Activated naive CD8-positive, alpha-beta T cell treated with anti-CD3 and anti-CD28 coated beads, Interleukin-2, amount 50 U/mL, for 16 hours (primary cell): ENCODE data around the gene ZNF740.
"Not testable (repeated sequence)": the region's sequence is repeated elsewhere in the genome, so short reads cannot be mapped to it uniquely, and the experiment has no call there.

Experiments used
- DNase-seq: peaks from one replicate; pipeline ENCODE4 v3.0.0-alpha.2; 2020; ENCODE audit warnings: low read depth, low spot score

Gene ZNF740

GRCh38 chr12:53180220-53180930 is at the start of gene ZNF740, which contains the start of gene CSAD:
Gene ZNF740, plus strand, starts transcription at chr12:53180722. Its CDS starts 1,262 bp downstream, at chr12:53181984.
Gene CSAD, minus strand, starts transcription at chr12:53180925. Its CDS starts 7,455 bp downstream, at chr12:53173470.
- peak; percentile 97 for DNase-seq

DNA sequence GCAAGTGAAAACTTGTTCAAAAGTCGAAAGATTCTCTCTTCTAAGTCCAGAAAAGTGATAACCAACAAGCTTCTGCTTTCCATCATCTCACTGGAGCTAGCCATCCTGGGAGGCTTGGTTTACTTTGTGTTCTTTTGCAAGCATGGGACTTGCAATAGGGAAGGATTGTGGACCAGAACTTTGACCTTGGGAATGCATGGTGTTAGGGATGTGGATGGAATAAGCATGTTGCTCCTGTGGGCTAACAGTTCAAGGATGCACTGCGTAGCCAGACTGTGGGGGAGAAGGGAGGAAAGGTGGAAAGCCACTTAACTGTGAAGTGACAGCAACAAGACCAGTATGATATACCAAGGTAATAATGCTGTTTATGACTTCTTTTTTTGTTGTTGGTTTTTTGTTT is 48.7 kb upstream of the ZNF740 start:
- no peak for DNase-seq

DNA sequence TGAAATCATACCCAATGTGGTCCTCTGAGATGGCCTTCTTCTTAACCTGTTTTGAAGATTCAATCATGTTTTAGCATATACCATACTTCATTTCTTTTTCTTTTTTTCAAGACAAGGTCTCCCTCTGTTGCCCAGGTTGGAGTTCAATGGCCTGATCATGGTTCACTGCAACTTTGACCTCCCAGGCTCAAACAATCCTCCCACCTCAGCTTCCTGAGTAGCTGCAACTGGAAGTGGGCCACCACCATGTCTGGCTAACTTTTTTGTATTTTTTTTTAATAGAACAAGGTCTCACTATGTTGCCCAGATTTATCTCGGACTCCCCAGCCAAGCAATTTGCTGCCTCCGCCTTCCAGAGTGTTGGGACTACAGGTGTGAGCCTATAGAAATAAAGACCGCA is 46.8 kb upstream of the ZNF740 start:
- DNase-seq = no peak

DNA sequence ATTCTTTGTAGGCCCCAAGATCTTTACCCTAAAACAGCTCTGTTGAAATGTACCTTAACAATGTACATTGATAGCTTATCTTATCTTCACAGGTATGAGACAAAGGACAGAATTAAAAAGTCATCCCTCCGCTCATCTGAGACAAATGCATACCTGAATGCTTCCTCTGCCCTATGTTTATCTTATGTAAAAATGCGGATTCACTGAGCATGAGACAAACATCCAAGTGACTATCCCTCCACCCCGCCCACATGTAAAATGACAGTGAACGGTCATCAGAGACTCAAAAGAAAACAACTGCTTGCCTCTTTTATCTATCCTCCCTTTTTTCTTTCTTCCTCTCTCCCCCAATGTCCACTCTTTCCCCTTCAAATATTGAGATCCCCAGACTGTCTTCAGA is 37.2 kb upstream of the ZNF740 start:
- no peak for DNase-seq

GRCh38 chr12:53145383-53146260 is 34.9 kb upstream of the ZNF740 start:
- no peak for DNase-seq

- DNase-seq = no peak
These were observed 33.3 kb upstream of the ZNF740 start for GRCh38 chr12:53147181-53147580.

- DNase-seq = no peak
These were observed 32.9 kb upstream of the ZNF740 start for GRCh38 chr12:53147653-53148052.

DNA sequence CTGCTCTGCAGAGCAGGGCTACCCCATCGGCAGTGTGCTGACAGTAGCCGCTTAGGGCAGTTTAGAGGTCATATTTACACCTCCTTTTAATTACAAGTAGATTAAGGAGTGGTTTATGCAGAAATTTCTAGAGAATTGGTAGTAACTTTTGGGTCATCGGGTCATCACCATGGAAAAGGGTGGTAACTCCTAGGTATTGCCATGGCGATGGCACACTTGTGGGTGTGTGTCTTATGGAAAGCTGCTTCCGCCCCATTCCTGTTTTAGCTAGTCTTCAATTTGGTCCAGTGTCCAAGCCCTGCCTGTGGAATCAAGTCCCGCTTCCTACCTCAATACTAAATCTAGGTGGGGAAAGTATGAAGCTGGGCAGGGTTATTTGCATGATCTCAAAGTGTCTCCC is 29.5 kb upstream of the ZNF740 start:
- DNase-seq = no peak

DNA sequence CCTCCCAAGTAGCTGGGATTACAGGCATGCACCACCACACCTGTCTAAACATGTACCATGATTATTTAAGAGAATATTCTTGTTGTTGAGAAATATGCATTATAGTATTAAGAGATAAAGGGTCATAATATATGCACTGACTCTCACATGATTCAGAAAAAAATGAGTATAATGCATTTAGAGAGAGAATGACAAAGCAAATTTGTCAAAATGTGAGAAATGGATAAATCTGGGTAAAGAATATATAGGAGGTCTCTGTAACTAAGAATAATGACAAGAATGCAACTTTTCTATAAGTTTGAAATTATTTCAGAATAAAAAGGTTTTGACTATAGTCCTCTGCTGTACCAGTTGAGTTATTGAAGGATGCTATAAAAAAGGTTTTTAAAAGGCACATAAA is 28.1 kb upstream of the ZNF740 start:
- DNase-seq = no peak

- peak; percentile 85 for DNase-seq
These were observed 21.2 kb upstream of the ZNF740 start for GRCh38 chr12:53159195-53159839.

DNA sequence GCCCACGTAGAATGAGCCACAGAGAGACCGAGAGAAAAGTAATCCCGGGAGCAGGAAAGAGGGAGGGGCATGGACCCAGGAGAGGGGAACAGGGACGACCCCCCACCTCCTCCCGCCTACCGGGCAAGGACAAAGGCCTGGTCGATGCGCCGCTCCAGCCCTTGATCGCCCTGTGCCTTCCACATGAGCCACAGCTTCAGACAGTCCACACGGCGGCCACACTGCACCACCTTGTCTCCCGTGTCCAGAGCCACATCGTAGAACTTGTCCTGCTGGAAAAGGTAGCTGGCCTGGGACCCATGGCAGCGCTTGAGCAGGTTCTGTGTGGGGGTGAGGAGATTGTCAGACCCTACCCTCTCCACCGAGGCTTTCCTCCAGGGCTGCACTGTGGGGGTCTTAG is 20.5 kb upstream of the ZNF740 start:
- no peak for DNase-seq

DNA sequence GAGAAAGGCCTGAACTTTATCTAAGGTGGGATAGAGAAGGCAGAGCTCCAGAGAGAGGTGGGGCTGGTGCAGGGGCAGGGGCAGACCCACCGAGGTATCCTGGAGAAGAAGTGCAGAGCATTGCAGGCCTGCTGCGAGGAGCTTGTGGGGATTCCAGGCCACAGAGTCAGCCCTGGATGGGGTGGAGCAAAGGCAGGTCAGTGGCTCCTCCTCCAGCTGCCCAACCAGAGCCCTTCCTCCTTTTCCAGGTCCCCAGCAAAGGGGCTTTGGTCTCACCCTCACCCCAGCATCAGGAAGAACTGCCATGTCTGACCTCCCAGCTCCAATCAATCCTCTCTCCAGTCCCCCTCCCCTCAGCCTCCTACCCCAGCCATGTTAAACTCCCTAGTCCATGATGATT is 19.8 kb upstream of the ZNF740 start:
- DNase-seq = no peak

GRCh38 chr12:53161119-53161911 is 19.2 kb upstream of the ZNF740 start:
- DNase-seq = no peak

- DNase-seq = not testable (repeated sequence)
These were observed 17.5 kb upstream of the ZNF740 start for GRCh38 chr12:53163008-53163407.

DNA sequence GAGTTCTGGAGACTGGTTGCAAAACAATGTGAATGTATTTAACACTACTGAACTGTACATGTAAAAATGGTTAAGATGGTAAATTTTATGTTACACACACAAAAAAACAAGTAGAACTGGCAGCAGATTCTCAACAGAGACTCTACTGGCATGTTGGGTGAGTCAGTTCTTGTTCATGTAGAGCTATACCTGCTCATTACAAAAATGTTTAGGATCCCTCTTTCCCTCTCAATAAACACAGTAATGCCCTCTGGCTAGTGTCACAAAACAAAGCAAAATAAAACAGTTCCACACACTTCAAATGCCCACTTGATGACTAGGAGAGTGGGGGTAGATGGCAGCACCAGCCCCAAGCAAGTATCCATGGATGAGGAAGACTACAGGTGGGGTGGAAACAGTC is 13.7 kb upstream of the ZNF740 start:
- DNase-seq = no peak

DNA sequence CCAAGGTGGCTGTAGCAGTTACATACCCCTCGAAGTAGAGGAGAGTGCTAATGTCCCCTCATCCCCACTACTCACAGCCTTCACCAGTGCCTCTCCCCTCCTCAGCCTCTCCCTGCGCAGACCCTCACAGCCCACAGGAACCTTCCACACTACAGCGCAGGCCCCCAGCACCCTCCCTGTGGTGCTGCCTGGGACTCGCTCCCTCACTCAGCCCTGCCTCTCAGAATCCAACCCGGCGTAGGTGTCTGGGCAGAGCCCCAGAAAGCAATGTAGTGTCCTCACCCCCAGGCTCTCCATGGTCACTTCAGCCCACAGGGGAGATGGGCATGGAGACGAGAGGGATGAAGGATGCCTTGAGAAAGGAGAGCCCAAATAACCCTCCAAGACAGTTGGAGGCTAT is 10.9 kb upstream of the ZNF740 start:
- DNase-seq = no peak

DNA sequence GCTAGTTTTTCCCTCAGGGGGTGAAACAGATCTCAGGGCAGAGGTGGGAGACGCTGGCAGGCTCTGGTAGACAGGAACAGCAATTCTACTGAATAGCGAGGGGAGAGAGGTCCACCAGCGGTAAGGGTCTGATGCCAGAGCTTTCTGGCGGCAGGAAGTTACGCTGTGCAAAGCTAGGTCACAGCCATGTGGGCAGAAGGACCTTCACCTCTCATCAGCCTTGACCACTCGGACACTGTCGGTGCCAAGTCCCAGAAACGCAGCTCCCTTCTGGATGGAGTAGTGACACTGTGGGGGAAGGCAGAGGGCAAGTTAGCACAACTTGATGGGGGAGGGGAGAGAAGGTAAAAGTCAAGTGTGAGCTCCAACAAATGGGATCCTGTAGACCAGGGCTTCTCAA is 10.3 kb upstream of the ZNF740 start:
- no peak for DNase-seq

DNA sequence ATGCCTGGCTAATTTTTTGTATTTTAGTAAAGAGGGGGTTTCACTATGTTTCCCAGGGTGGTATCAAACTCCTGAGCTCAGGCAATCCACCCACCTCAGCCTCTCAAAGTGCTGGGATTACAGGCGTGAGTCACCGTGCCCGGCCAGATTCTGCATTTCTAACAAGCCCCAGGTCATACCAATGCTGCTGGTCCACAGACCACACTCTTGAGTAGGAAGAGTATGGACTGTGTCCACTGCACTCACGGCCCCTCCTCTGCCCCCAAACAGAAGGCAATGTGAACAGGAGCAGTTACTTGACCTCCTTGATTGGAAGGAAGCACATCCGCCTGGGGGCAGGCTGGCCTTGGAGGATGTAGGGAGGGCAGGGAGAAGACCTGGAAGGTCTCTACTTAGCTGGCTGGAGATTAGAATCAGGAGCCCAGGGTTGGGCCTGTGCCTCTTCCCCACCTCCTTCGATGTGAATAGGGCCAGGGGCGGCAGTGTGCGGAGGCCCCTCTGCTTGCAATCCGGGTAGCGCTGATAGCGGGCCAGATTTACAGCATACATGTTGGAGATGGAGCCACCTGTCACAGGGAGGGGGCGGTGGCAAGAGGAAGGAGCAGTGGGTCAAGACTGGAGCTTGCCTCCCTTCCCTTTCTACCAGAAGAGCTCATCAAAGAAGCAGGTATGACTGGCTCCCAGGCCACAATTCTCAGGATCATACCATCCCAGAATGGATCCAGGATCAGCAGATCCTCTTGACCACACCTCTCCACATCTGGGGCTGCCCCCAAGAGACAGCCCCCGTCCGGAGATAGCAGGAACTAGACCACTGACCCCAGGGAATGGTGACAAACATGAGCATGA is 9.4 kb upstream of the ZNF740 start:
- no peak for DNase-seq

DNA sequence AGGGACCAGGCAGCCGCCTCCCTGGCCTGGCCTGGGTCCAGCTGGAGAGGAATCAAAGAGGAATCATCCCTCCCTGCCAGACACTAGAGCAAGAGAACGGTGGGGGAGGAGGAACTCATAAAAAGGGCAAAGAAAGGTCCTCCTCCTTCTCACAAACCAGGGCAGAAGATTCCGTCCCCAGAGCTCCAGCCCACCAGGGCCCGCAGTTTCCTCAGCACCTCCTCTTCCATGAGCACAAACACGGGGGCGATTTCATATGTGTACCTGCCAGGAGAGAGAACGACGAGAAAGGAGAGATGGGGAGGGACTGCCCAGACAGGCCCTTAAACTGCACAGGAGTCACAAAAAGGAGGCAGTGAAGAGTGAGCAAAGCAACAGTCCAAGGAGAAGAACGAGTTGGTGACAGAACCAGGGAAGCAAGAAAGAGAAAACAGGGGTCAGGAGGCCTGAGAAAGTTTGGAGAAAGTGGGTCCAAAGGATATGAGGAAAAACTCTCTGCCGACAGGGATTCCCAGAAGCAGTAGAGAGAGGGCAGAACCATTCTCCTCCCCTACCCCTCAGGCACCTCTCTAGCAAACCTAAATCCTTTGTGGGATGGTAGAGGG is 8.7 kb upstream of the ZNF740 start:
- DNase-seq = no peak

DNA sequence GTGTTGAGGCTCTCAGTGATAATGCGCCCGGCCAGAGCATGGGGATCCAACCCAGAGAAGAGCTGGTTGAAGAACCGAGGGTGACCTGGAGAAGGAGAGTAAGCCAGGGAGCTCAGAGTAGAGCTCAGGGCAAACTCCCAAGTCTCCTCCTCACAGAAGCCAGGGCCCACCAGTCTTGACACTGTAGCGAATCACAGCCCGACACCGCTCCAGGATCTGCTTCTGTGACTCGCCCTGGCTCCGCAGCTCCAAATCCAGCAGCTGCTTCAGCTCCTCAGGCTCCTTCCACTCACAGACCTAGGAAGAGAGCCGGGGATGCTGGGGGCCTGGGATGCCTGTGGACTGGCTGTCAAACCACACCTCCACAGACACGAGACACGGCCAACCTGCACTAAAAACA is 8.2 kb upstream of the ZNF740 start:
- DNase-seq = no peak
